B cell (primary cell): ENCODE data around the gene H6PD. TPM values are rescaled to one million over a fixed set of nuclear protein-coding genes. Genes with fewer than 3 reads are reported as not detected.

Source experiments
- ATAC-seq: fragments of 200-7000 bp; cut with Tn5 transposase; one replicate; pipeline ENCODE4 v1.10.0; 2021; ENCODE audit warnings: low read depth, mild to moderate bottlenecking, moderate number of reproducible peaks, moderate library complexity
- CTCF ChIA-PET: fragments of 350-600 bp; sonication (Branson Sonifier 250); formaldehyde crosslinking; loops from one replicate; lab custom pipeline; 2021; ENCODE audit warnings: antibody characterized with exemption, inconsistent platforms; lab: Charles Lee
- POLR2A ChIA-PET: fragments of 350-600 bp; sonication (Branson Sonifier 250); formaldehyde crosslinking; loops from one replicate; lab custom pipeline; 2021; ENCODE audit warnings: antibody characterized with exemption; lab: Charles Lee
- DNase-seq: peaks from one replicate; pipeline ENCODE4 v3.0.0; 2013
- H2AFZ ChIP-seq: 2 replicates; pipeline ENCODE4 v1.6.1; 2012; ENCODE audit warnings: mild to moderate bottlenecking, low read depth, low read length; ENCODE audit not compliant: insufficient read depth, poor library complexity, severe bottlenecking
- H3K27ac ChIP-seq, 2 donors: 1 replicate in 1 of 2; 2 replicates in 1 of 2; pipeline ENCODE4 v1.5.1; 2012 to 2013; ENCODE audit warnings: low read length in 2 of 2, mild to moderate bottlenecking in 2 of 2, moderate library complexity in 1 of 2
- H3K27me3 ChIP-seq, 4 experiments: fragments of 200-600 bp in 1 of 4; sonication (generic) in 1 of 4; replicated peaks in 1 of 4; 1 replicate in 2 of 4; 2 replicates in 2 of 4; pipeline versions ENCODE4 v1.6.1 to v1.7.0; 2013 to 2016; ENCODE audit warnings: low read length in 3 of 4, mild to moderate bottlenecking in 2 of 4, mixed read lengths in 1 of 4, moderate library complexity in 1 of 4; ENCODE audit not compliant: insufficient read depth in 4 of 4, control insufficient read depth in 3 of 4; ENCODE audit errors: control extremely low read depth in 1 of 4
- H3K36me3 ChIP-seq, 2 experiments: replicated peaks in 1 of 2; 1 replicate in 1 of 2; 2 replicates in 1 of 2; pipeline versions ENCODE4 v1.6.1 to v1.7.1; 2013; ENCODE audit warnings: low read length in 1 of 2; ENCODE audit not compliant: insufficient read depth in 2 of 2, control insufficient read depth in 1 of 2; ENCODE audit errors: control extremely low read depth in 1 of 2, extremely low read depth in 1 of 2
- H3K4me1 ChIP-seq, 2 donors: fragments of 200-600 bp in 1 of 2; sonication (generic) in 1 of 2; 1 replicate in 1 of 2; 2 replicates in 1 of 2; pipeline versions ENCODE4 v1.5.1 to v1.6.1; 2013 to 2017; ENCODE audit warnings: low read length in 2 of 2; ENCODE audit not compliant: control insufficient read depth in 2 of 2, insufficient read depth in 2 of 2
- H3K4me2 ChIP-seq: replicated peaks from 2 replicates; pipeline ENCODE3; 2012; ENCODE audit warnings: mild to moderate bottlenecking, low read depth, low read length; ENCODE audit not compliant: poor library complexity, severe bottlenecking
- H3K4me3 ChIP-seq, 5 experiments: fragments of 200-600 bp in 1 of 5; sonication (generic) in 1 of 5; 1 replicate in 3 of 5; 2 replicates in 2 of 5; pipeline versions ENCODE4 v1.5.1 to v1.7.0; 2011 to 2016; ENCODE audit warnings: low read length in 4 of 5, mild to moderate bottlenecking in 4 of 5, low read depth in 2 of 5, control low read depth in 1 of 5, moderate library complexity in 1 of 5; ENCODE audit not compliant: insufficient read depth in 1 of 5; ENCODE audit errors: control extremely low read depth in 1 of 5, extremely low read depth in 1 of 5
- H3K79me2 ChIP-seq: fragments of 200-600 bp; sonication (generic); one replicate; pipeline ENCODE4 v1.6.0; 2016; ENCODE audit warnings: low read length; ENCODE audit not compliant: control insufficient read depth, insufficient read depth
- H3K9ac ChIP-seq: fragments of 200-600 bp; sonication (generic); 2 replicates; pipeline ENCODE4 v1.6.1; 2017; ENCODE audit warnings: mild to moderate bottlenecking, low read length, moderate library complexity
- H3K9me3 ChIP-seq, 3 donors: one replicate each; pipeline versions ENCODE4 v1.6.1 to v1.7.1; 2013; ENCODE audit warnings: low read length in 2 of 3; ENCODE audit not compliant: control insufficient read depth in 2 of 3, insufficient read depth in 1 of 3; ENCODE audit errors: control extremely low read depth in 1 of 3
- H4K20me1 ChIP-seq: 2 replicates; pipeline ENCODE4 v1.6.0; 2012; ENCODE audit warnings: mild to moderate bottlenecking, low read length; ENCODE audit not compliant: insufficient read depth, control insufficient read depth, poor library complexity, severe bottlenecking
- H3K27ac Mint-ChIP-seq: one replicate; pipeline ENCODE4 v1.8.0; 2021; ENCODE audit warnings: mixed read lengths
- H3K27me3 Mint-ChIP-seq: one replicate; pipeline ENCODE4 v1.8.0; 2021; ENCODE audit warnings: mixed read lengths
- H3K4me1 Mint-ChIP-seq: one replicate; pipeline ENCODE4 v1.8.0; 2021; ENCODE audit warnings: mixed read lengths
- H3K4me3 Mint-ChIP-seq: one replicate; pipeline ENCODE4 v1.8.0; 2021; ENCODE audit warnings: mixed read lengths
- H3K9me3 Mint-ChIP-seq: one replicate; pipeline ENCODE4 v1.8.0; 2022; ENCODE audit warnings: mixed read lengths; ENCODE audit not compliant: insufficient read depth
- CTCF ChIP-seq: fragments of 200-600 bp; IDR thresholded peaks from one replicate; pipeline ENCODE4 v1.8.0; 2022; ENCODE audit warnings: antibody characterized with exemption, mild to moderate bottlenecking
- EZH2 ChIP-seq: IDR thresholded peaks from 2 replicates; pipeline ENCODE4 v1.6.1; 2012; ENCODE audit warnings: borderline replicate concordance, low read depth, mild to moderate bottlenecking, moderate library complexity, low read length; ENCODE audit not compliant: insufficient read depth, poor library complexity, severe bottlenecking
- WGBS: methylation state at CpG from one replicate; pipeline ENCODE4 v1.1.5; 2013; ENCODE audit warnings: missing lambda C conversion rate; ENCODE audit not compliant: insufficient coverage; 5-methylcytosine and 5-hydroxymethylcytosine counted together
- intact Hi-C: fragments of 100-400 bp; cut with micrococcal nuclease; formaldehyde crosslinking; loops from one replicate; pipeline ENCODE4 v1.10.0; 2022
- polyA plus RNA-seq: library from polyadenylated mRNA; depleted of rRNA; stranded (reverse); fragments of >200 nt; gene quantifications from 2 replicates; pipeline ENCODE4 v1.2.3, GENCODE V29; 2012
- total RNA-seq, 2 donors: library from RNA; stranded (reverse); fragments of 120-200 nt in 1 of 2; gene quantifications; 1 replicate in 1 of 2; 2 replicates in 1 of 2; pipeline versions ENCODE4 v1.2.3 to v1.2.4, GENCODE V29; 2013 to 2022

H6PD gene
- total and polyA plus RNA-seq, 2 donors (not counting 1 experiment from before 2014, with no cell fraction given) = 11.3 to 30.2 TPM

GRCh38 chr1:9267827-9268581 is 33.4 kb downstream of the H6PD start:
- 95% methylated on average over 4 of the region's 7 CpGs for WGBS
- Histone ChIP-seq H3K79me2 (no peaks in the 10 kb centered on the region), H3K27me3 (no peaks in the 10 kb centered on the region), H3K4me1 (no peaks in the 10 kb centered on the region), H3K4me2 (no peak overlapping the region), H4K20me1 (no peaks in the 10 kb centered on the region), H3K4me3 (no peak overlapping the region), H3K27ac (no peak overlapping the region), H3K9ac (no peak overlapping the region), H2AFZ (no peak overlapping the region), H3K9me3 (no peaks in the 10 kb centered on the region), H3K36me3 (peaks cover 0 to 39% of the 10 kb centered on the region in 2 experiments)
- peaks cover 2% of the 10 kb centered on the region for H3K4me1 Mint-ChIP-seq
- POLR2A ChIA-PET = no interaction called here
- CTCF ChIA-PET = interaction anchor here (1.5 to 4.2 kb wide), 6 partner anchors 8 to 225 kb away, joined by 4 to 44 read pairs (median 6); no protein-coding TSS in a partner anchor
- TF ChIP-seq CTCF = no peak
- TF ChIP-seq EZH2 = no peak
- no peaks in the 10 kb centered on the region for H3K27me3 Mint-ChIP-seq
- H3K4me3 Mint-ChIP-seq = no peak overlapping the region
- DNase-seq (no peak), ATAC-seq (no peak)
- intact Hi-C loops = loop anchor here (1.0 kb wide), 1 partner anchor 223 kb away; no protein-coding TSS in a partner anchor
- no peaks in the 10 kb centered on the region for H3K9me3 Mint-ChIP-seq
- H3K27ac Mint-ChIP-seq = no peak overlapping the region

- DNase-seq = no peak
- ChIA-PET CTCF (interaction anchor here (4.0 to 4.2 kb wide), 2 partner anchors 186 to 221 kb away, joined by 20 to 44 read pairs; no protein-coding TSS in a partner anchor), POLR2A (no interaction called here)
- Histone ChIP-seq H3K27ac (no peak overlapping the region), H4K20me1 (no peaks in the 10 kb centered on the region), H3K36me3 (peaks cover 0 to 29% of the 10 kb centered on the region in 2 experiments), H3K4me1 (no peaks in the 10 kb centered on the region), H3K27me3 (no peaks in the 10 kb centered on the region), H3K79me2 (no peaks in the 10 kb centered on the region), H3K9me3 (no peaks in the 10 kb centered on the region), H3K4me2 (no peak overlapping the region), H2AFZ (no peak overlapping the region), H3K9ac (no peak overlapping the region), H3K4me3 (no peak overlapping the region)
- no peaks in the 10 kb centered on the region for H3K9me3 Mint-ChIP-seq
- no peak overlapping the region for H3K4me3 Mint-ChIP-seq
- no peaks in the 10 kb centered on the region for H3K27me3 Mint-ChIP-seq
- peaks cover 2% of the 10 kb centered on the region for H3K4me1 Mint-ChIP-seq
- 98% methylated on average over 15 of the region's 17 CpGs for WGBS
- no peak for TF ChIP-seq EZH2
- no peak for TF ChIP-seq CTCF
- ATAC-seq = no peak
- no peak overlapping the region for H3K27ac Mint-ChIP-seq
- intact Hi-C loops = no loop called here
These were observed 34.5 kb downstream of the H6PD start for GRCh38 chr1:9269078-9269501.
